GM18526 (cell line): Measurements from ENCODE around the gene RIN3.

Experiments used
- POLR2A ChIP-seq: IDR thresholded peaks from 3 replicates; pipeline ENCODE4 v1.6.1; 2011; ENCODE audit not compliant: insufficient read length; ENCODE audit errors: extremely low read depth

Gene RIN3

DNA sequence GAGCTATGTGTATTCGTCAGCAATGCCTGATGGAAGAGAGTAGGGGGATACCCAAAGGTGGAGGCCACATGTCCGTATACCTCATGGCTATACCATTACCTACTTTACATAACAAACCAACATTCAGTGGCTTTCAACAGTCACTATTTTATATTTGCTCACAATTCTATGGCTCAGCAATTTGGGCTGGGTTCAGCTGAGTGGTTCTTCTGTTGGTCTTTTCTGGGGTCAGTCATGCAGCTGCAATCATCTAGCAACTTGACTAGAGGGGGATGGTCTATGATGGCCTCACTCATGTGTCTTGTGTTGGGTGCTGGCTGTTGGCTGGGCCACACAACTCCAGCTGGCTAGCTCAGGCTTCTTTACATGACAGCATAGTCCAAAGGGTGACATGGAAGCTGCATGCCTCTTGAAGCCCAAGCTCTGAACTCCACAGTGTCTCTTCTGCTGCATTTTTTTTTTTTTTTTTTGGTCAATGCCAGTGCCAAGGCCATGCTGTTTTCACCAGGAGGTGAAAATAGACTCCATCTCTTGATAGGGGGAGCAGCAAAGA, 53.7 kb downstream of the RIN3 start:
- TF ChIP-seq POLR2A, result no peak

DNA sequence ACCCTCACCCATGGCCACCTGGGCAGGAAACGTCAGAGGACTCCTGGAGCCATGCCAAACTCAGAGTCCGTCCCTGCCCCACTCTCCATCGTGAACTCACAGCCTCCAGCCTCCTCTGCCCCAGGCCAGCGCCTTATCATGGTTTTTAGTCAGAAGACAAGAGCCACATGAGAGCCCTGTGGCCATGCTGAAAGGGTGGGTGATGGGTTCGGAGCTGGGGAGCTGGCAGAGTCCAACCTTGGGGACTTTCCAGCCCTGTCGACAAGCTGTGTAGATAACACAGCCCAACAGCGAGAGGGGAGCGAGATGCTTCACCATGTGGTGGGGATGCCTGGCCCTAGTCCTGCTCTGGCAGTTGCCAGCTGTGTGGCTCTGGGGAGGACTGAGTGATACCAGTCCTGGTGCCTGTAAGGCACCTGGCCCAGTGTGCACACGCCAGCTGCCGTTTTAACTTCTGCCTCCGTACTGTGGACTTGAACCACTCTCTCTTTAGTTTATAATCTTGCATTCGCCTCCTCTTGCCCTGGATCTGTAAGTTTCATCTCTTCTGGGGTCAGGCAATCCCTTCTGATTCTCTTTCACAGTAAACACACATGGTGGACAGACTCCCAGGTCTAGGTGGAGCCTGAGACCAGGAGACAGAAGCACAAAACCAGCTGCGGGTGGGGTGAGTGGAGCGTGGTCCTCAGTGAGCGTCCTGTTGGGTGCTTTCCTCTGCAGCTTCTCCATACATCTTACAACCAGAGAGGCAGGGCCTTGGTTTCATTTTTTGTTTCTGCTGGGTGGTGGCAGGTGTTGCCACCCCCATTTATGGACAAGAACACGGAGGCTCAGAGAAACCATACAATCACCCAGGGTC, 55.3 kb downstream of the RIN3 start:
- no peak for TF ChIP-seq POLR2A

DNA sequence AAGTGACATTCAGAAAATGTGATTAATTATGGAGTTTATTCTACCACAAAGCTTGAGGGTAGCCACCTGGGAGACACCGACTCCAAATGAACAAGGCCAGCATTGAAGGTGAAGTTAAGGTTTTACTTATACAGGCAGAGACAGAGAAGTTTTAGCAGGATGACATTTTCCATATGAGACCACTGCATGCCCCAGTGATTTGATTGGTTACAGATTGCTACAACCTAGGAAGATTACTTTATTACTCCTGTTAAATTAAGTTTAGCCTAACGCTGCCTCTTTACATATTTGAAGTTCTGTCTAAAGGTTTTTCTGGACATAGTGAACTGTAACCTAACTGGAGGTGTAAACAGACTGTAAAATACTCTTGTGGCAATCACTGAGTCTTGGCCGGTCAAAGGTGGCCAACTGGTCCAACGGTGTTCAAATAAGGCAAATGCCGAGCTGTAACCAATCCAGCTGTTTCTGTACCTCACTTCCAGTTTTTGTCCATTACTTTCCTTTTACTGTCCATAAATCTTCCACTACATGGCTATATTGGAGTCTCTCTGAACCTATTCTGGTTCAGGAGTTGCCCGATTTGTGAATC, 57.2 kb downstream of the RIN3 start:
- no peak for TF ChIP-seq POLR2A

DNA sequence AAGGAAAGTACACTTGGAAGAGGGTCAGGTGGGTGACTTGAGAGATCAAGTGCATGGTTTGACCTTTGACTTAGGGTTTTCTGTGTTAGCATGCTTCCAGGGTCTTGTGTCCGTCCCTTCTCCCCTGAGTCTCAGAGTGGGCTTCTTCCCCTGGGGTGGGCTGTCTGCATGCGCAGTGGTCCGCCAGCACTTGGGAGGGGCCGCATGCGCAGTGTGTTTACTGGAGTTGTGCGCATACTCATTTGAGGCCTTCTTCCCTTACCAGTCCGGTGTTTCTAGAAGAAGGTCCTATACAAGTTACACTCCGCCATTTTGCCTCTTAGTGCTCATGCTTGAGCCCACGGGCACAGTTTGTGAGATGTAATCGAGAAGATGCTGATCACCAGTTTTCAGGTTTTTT, 58.5 kb downstream of the RIN3 start:
- TF ChIP-seq POLR2A, result no peak

DNA sequence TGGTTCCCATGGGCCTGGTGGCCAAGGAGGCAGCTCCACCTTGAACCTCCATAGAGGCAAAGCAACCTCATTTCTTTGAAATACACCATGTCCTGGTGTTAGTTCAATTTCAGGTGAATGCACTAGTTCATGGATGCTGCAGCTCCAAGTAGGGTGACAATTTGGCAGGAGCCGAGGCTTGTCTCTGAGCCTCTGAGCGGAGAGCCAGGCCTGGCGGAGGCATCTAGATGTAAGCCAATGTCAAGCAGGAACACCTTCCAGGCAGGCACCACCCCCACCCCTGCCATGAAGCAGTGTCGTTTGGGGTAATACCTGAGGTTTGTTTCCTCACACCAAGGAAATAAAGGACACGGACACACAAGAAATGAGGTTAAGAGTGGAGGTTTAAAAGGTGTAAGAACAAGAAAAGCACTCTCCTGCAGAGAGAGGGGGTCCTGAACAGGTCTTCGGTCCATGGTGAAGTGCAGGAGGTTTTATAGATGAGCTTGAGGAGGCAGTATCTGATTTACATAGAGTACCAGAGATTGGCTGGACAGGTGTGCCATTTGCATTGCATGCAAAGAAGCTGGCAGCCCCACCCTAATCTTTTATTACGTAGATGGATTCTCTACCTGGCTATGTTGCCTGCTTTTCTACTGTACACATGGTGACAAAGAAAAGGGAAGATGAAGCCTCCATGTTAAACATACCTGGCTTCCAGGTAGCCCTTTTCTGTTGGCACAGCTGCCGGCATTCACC, 60.3 kb downstream of the RIN3 start:
- TF ChIP-seq POLR2A, result no peak

DNA sequence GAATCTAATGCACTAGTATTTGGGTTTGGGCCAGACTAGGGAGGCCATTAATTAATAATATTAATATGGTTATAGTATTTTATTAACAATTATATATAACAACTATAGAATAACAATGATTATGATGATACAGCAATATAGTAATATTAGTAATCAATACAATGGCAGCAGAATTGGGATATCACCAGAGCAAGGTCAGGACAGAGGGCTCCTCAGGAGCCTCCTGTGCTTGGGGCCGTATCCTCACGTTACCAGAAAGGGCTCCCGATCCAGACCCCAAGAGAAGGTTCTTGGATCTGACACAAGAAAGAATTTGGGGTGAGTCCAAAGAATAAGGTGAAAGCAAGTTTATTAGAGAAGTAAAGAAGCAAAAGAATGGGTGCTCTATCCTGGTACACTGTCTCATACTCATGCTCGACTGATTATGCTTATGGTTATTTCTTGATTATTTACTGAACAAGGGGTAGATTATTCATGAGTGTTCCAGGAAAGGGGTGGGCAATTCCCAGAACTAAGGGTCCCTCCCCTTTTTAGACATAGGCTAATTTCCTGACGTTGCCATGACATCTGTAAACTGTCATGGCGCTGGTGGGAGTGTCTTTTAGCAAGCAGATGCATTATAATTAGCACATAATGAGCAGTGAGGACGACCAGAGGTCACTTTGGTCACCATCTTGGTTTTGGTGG, 61.6 kb downstream of the RIN3 start:
- no peak for TF ChIP-seq POLR2A

DNA sequence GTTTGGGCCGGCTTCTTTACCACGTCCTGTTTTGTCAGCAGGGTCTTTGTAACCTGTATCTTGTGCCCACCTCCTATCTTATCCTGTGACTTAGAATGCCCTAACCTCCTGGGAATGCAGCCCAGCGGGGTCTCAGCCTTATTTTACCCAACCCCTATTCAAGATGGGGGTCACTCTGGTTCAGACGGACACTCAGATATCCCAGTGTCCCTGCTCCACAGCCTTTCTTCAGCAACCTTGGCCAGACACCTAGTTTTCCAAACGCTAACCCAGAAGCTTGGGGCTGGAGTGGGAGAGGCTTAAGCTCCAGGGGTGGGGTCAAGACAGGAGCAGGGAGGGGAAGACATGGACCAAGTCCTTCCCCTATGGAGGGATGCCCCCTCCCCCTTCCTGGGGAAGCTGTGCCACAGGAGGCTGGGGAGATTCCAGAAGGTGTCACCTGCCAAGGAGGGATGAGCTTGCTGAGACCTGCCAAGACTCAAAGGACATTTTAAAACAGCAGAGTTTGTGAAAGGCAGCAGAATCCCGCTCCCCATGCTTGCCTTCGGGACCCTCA, 62.2 kb downstream of the RIN3 start:
- TF ChIP-seq POLR2A, result no peak

DNA sequence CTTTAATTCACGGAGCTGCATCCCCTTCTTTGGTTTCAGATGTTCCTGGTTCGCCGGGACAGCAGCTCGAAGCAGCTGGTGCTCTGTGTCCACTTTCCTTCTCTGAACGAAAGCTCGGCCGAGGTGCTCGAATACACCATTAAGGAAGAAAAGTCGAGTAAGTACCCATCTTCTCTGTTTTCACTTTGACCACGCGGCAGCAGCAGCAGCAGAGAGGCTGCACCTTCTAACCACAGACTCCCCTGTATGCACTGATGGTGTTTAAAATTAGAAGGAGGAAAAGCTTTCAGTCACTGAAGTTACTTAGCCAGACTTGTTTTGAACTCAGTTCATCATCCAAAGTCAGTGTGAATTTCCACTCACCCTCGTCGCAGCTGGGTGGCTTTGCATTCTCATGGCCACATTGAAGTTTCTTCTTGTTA, 63.8 kb downstream of the RIN3 start:
- no peak for TF ChIP-seq POLR2A

DNA sequence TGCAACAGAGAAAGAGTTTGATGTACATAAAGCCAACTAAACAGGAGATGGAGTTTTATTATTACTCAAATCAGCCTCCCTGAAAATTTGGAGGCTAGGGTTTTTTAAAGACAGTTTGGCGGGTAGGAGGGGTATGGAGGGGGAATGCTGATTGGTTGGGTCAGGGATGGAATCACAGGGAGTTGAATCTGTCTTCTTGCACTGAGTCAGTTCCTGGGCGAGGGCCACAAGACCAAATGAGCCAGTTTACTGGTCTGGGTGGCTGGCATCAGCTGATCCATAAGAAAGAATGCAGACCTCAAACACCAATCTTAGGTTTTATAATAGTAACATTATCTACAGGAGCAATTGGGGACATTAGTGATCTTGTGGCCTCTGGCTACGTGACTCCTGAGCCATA, 64.9 kb downstream of the RIN3 start:
- TF ChIP-seq POLR2A, result no peak

DNA sequence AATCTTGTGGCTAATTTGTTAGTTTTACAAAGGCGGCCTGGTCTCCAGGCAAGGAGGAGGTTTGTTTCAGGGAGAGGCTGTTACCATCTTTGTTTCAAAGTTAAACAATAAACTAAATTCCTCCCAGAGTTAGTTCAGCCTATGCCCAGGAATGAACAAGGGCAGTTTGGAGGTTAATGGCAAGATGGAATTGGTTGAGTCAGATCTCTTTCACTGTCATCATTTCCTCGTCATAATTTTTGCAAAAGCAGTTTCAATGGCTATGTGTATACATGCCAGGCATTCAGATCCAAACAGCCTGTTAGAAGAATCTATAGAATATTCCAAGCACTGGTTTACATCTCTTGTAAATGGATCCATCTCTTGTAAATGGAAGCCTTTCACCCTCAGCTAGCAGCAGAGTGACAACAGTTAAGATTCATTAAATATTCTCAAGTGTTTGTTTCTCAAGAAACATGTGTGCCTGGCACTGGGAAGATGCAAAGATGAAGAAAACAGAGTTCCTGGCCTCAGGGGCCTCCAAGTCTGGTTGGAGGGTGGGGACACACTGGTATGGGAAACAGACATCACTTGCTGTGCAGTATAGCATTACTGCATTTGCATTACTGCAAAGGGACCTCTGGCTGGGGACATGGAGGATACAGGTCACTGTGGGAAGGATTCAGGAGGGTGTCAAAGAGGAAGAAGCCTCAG, 65.8 kb downstream of the RIN3 start:
- TF ChIP-seq POLR2A, result no peak

DNA sequence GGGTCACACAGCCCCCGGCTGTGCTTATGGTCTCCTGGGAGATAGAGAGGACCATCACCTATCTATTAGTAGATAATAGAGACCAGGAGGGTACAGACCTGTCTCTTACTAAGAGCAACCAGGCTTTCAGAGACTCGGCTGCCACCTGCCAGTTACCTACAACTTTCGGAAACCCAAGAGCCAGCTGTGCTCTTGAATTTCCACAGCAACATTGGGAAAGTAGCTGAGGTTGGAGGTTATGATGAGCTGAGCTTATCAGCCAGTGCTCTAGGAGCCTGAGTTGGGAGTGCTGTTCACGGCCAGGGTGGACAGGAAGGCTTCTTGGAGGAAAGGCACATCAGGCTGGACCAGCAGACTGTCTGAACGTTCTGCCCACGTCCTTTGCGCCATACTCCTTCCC, 67.6 kb downstream of the RIN3 start:
- no peak for TF ChIP-seq POLR2A

DNA sequence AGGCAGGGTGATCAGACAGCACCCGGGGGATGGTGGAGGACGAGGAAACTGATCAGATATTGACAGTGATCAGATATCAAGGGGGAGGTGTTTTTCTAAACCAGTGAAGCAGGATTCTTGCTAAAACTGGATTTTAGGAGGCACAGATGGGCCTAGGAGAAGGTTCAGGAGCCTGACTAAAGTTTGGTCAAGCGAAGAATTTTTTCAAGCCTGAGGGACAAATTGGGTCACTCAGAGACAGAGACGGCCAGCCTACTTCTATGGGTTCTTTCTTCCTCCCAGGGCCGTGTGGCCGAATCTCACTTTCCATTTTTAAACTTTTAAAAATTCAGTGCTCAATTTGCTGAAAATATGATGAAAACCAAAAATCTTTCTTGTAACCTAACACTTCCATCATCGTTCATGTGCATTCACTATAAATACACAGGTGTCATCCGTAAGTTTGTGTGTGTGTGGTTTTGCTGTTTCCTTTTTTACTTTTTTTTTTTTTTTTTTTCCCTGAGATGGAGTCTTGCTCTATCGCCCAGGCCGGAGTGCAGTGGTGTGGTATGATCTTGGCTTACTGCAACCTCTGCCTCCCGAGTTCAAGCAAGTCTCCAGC, 68.5 kb downstream of the RIN3 start:
- TF ChIP-seq POLR2A, result no peak

DNA sequence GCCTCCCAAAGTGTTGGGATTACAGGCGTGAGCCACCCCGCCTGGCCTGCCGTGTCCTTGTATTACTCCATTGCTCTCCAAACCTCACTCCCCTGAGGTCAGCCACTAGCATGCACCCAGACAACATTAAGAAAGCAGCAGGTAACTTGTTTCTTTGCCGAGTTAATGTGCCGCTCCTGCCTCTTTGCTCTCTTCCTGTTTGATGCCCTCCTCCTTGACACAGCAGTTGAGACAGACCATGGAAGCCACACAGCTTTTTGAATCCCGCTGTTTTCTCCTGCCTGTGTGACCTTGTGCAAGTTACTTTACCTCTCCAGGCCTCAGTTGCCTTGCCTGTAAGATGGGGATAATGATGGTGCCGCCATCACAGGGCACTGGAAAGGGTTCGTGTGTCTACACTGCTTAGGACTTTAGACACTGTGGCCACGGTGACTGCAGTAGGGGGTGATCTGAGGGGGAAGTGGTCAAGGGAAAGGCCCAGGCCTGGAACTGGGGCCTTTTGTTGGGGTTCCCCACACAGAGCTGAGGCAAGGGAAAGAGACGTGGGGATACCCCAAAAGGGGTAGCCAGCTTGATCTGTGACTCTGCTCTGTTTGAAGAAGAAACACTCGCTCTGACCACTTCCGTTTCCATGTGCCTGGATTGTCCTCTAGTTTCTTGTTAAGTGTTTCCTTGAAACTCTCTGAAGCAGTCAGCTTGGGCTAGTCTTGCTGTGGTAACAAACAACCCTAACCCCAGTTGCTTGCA, 69.3 kb downstream of the RIN3 start:
- no peak for TF ChIP-seq POLR2A
